Activated CD8-positive, alpha-beta T cell treated with anti-CD3 and anti-CD28 coated beads for 36 hours (primary cell): ENCODE data around the gene TNIP1. TPM values are rescaled to one million over a fixed set of nuclear protein-coding genes. Genes with fewer than 3 reads are reported as not detected.
A peak's percentile ranks its signal among the peaks of the same experiment; 100 is the strongest.

Source experiments
- ATAC-seq: fragments of 200-7000 bp; cut with Tn5 transposase; one replicate; pipeline ENCODE4 v1.10.0; 2021; ENCODE audit warnings: mild to moderate bottlenecking, moderate library complexity
- CTCF ChIA-PET: fragments of 350-600 bp; sonication (Branson Sonifier 250); formaldehyde crosslinking; loops from one replicate; lab custom pipeline; 2021; ENCODE audit warnings: antibody characterized with exemption; lab: Charles Lee
- POLR2A ChIA-PET: fragments of 350-600 bp; sonication (Branson Sonifier 250); formaldehyde crosslinking; loops from one replicate; lab custom pipeline; 2021; ENCODE audit warnings: antibody characterized with exemption; lab: Charles Lee
- DNase-seq: peaks from one replicate; pipeline ENCODE4 v3.0.0-alpha.2; 2020
- H3K27ac Mint-ChIP-seq: one replicate; pipeline ENCODE4 v1.8.0; 2021; ENCODE audit warnings: mild to moderate bottlenecking, mixed read lengths
- H3K27me3 Mint-ChIP-seq: one replicate; pipeline ENCODE4 v1.8.0; 2021; ENCODE audit warnings: mixed read lengths
- H3K36me3 Mint-ChIP-seq: one replicate; pipeline ENCODE4 v1.8.0; 2021; ENCODE audit warnings: low read depth, mixed read lengths
- H3K4me1 Mint-ChIP-seq: one replicate; pipeline ENCODE4 v1.8.0; 2021; ENCODE audit warnings: low read depth, mixed read lengths
- H3K4me3 Mint-ChIP-seq: one replicate; pipeline ENCODE4 v1.8.0; 2021; ENCODE audit warnings: mild to moderate bottlenecking, moderate library complexity, mixed read lengths
- H3K9me3 Mint-ChIP-seq: one replicate; pipeline ENCODE4 v1.8.0; 2021; ENCODE audit warnings: mixed read lengths
- intact Hi-C: fragments of 100-400 bp; cut with micrococcal nuclease; formaldehyde crosslinking; loops from one replicate; pipeline ENCODE4 v1.10.0; 2022
- total RNA-seq, 2 experiments: library from RNA; stranded (reverse); gene quantifications; one replicate each; pipeline ENCODE4 v1.2.3, GENCODE V29; 2021
- TF ChIP-seq, protein P1 (sequence below): fragments of 200-600 bp; IDR thresholded peaks from one replicate; pipeline ENCODE4 v1.8.0; 2022; ENCODE audit warnings: antibody characterized with exemption, mild to moderate bottlenecking

The TNIP1 gene
- total RNA-seq, 2 experiments from 2014 or later = 222 TPM

DNA sequence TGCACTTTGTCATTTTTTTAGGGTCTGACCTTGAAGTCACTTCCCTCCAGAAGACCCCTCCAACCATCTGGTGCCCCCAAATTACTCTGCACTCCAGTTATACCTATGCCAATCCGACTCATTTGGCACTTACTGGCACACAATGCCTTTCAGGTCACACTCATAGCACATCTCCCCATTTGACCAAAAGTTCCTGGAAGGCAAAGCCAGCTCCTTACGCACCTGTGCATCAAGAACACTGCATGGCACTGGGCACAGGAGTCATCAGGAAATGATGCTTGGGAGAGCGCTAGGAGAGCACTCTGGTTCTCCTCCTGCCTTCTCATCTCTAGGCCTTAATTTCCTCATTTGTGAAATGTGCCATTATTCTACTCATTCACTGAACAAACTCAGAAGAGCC is 2.9 kb downstream of the TNIP1 start:
- Mint-ChIP-seq H3K27ac (peak overlapping the region; percentile 96), H3K4me3 (peak overlapping the region; percentile 85), H3K9me3 (no peaks in the 10 kb centered on the region), H3K27me3 (no peaks in the 10 kb centered on the region), H3K4me1 (peaks cover 70% of the 10 kb centered on the region), H3K36me3 (peaks cover 68% of the 10 kb centered on the region)
- TF ChIP-seq, protein P1, sequence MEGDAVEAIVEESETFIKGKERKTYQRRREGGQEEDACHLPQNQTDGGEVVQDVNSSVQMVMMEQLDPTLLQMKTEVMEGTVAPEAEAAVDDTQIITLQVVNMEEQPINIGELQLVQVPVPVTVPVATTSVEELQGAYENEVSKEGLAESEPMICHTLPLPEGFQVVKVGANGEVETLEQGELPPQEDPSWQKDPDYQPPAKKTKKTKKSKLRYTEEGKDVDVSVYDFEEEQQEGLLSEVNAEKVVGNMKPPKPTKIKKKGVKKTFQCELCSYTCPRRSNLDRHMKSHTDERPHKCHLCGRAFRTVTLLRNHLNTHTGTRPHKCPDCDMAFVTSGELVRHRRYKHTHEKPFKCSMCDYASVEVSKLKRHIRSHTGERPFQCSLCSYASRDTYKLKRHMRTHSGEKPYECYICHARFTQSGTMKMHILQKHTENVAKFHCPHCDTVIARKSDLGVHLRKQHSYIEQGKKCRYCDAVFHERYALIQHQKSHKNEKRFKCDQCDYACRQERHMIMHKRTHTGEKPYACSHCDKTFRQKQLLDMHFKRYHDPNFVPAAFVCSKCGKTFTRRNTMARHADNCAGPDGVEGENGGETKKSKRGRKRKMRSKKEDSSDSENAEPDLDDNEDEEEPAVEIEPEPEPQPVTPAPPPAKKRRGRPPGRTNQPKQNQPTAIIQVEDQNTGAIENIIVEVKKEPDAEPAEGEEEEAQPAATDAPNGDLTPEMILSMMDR = no peak
- no peak for DNase-seq
- ChIA-PET CTCF (interaction anchor here (1.1 to 8.1 kb wide), 7 partner anchors 9 to 87 kb away, joined by 3 to 65 read pairs (median 4); no protein-coding TSS in a partner anchor), POLR2A (interaction anchor here (0.7 to 6.6 kb wide), 8 partner anchors 9 to 53 kb away, joined by 3 to 36 read pairs (median 9); no protein-coding TSS in a partner anchor)
- intact Hi-C loops = no loop called here
- no peak for ATAC-seq

DNA sequence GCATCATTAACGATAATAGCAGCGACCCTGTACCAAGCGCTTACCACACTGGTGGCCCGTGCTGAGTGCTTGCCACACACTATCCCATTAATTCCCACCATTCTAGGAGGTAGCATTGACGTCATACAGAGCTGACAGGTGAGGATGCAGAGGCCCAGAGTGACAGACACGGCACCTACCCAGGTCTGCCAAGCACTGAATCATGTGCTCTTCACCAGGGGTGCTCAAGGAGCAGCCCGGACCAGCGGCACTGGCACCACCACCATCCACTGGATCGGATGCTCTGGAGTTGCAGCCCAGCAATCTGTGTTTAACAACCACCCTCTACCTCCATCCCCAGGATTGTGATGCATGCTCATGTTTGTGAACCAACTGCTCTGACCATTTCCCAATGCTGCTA is 3.4 kb downstream of the TNIP1 start:
- TF ChIP-seq, protein P1 = no peak
- POLR2A ChIA-PET = interaction anchor here (1.6 to 6.6 kb wide), 5 partner anchors 8 to 54 kb away, joined by 3 to 36 read pairs (median 18); no protein-coding TSS in a partner anchor

DNA sequence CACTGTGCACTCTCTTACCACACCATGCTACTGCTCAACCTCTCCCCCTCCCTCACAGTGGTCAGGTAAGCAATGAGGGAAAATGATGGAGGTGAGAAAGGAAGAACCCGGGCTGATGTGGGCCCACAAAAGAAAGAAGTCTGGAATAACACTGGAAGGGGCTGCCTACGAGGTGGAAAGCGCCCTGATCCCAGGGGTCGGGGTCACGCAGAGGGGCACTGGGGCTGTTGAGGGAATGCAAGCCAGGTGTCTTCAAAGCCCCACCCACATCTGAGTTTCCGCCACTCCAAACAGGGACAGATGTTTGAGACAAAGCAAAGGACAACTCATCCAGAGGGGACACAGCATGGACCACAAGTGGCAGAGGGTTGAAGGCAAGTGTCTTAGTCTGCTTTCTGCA is 4.2 kb downstream of the TNIP1 start:
- peak overlapping the region; percentile 65 for H3K27ac Mint-ChIP-seq
- peaks cover 76% of the 10 kb centered on the region for H3K36me3 Mint-ChIP-seq
- no peak for ATAC-seq
- no peaks in the 10 kb centered on the region for H3K9me3 Mint-ChIP-seq
- H3K4me3 Mint-ChIP-seq = peak overlapping the region; percentile 85
- DNase-seq = no peak
- peaks cover 70% of the 10 kb centered on the region for H3K4me1 Mint-ChIP-seq
- intact Hi-C loops = no loop called here
- CTCF ChIA-PET = interaction anchor here (0.7 to 1.8 kb wide), 4 partner anchors 13 to 39 kb away, joined by 3 to 10 read pairs (median 4); no protein-coding TSS in a partner anchor
- TF ChIP-seq, protein P1 = no peak
- POLR2A ChIA-PET = interaction anchor here (1.2 to 6.6 kb wide), 2 partner anchors 9 to 14 kb away, joined by 5 to 36 read pairs; no protein-coding TSS in a partner anchor
- H3K27me3 Mint-ChIP-seq = no peaks in the 10 kb centered on the region

More for the DNA sequence above, 3.4 kb downstream of the TNIP1 start:
- H3K36me3 Mint-ChIP-seq = peaks cover 70% of the 10 kb centered on the region
- H3K27ac Mint-ChIP-seq = peak overlapping the region; percentile 96
- ATAC-seq (no peak), DNase-seq (no peak)
- intact Hi-C loops = no loop called here
- CTCF ChIA-PET = interaction anchor here (1.1 to 8.1 kb wide), 4 partner anchors 26 to 88 kb away, joined by 3 to 65 read pairs (median 8); no protein-coding TSS in a partner anchor
- peaks cover 68% of the 10 kb centered on the region for H3K4me1 Mint-ChIP-seq
- peak overlapping the region; percentile 85 for H3K4me3 Mint-ChIP-seq
- H3K9me3 Mint-ChIP-seq = no peaks in the 10 kb centered on the region
- no peaks in the 10 kb centered on the region for H3K27me3 Mint-ChIP-seq

DNA sequence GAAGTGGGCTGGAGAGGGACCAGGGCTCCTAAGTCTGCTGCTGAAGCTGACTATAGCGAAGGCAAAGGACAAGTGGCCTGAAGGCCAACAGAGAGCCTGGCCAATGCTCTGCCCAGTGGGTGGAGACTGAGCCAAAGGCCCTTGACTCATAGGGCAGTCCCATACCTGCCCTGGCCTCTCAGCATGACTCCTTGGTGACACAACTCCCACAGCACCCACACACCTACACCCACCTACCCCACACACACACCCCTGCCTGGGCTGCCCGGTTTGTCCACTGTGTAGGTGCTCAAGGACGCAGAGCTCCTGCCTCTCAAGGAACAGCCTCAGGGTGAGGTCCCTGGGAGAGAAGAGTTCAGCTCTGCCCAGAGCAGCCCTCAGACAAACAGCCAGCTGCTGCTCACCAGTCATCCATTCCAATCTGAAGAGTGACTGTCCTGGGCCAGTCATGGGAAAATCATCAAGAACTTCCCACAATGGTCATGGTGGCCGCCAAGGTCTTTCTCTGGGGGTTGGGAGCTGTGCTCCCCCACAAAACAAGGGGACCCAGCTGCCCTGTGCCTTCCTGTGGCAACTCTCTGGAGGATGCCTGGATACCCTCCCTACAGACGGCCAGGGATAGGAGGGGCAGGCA is 5.0 kb downstream of the TNIP1 start:
- ATAC-seq (no peak), DNase-seq (no peak)
- H3K27ac Mint-ChIP-seq = peak overlapping the region; percentile 65
- TF ChIP-seq, protein P1 = no peak
- peaks cover 79% of the 10 kb centered on the region for H3K36me3 Mint-ChIP-seq
- no peaks in the 10 kb centered on the region for H3K9me3 Mint-ChIP-seq
- peak overlapping the region; percentile 15 for H3K4me3 Mint-ChIP-seq
- intact Hi-C loops = no loop called here
- H3K4me1 Mint-ChIP-seq = peaks cover 78% of the 10 kb centered on the region
- ChIA-PET POLR2A (interaction anchor here (0.9 to 6.6 kb wide), 5 partner anchors 9 to 289 kb away, joined by 3 to 36 read pairs (median 3); no protein-coding TSS in a partner anchor), CTCF (interaction anchor here (1.0 to 1.8 kb wide), 5 partner anchors 14 to 40 kb away, joined by 3 to 10 read pairs (median 4); no protein-coding TSS in a partner anchor)
- H3K27me3 Mint-ChIP-seq = no peaks in the 10 kb centered on the region
